AG20443 (cell line): ENCODE results near the gene OR12D1.

Source experiments
- DNase-seq: peaks from one replicate; pipeline ENCODE4 v3.0.0; 2012; ENCODE audit warnings: low spot score, mixed read lengths

The OR12D1 gene

GRCh38 chr6:29465801-29466200 lies 51.1 kb downstream of the OR12D1 start:
- no peak for DNase-seq

- DNase-seq: no peak
Measured at GRCh38 chr6:29466241-29466640, 51.5 kb downstream of the OR12D1 start.
